ENCODE measurements around the gene VPS13C. TPM values are rescaled to one million over a fixed set of nuclear protein-coding genes. Genes with fewer than 3 reads are reported as not detected.

VPS13C gene
- total and polyA plus RNA-seq, 7 donors, result 7.1 to 34.1 (median 24.8) TPM

GRCh38 chr15:61907753-61908086 is 152.5 kb downstream of the VPS13C start:
- Histone ChIP-seq H3K27me3 (ENCODE audit: insufficient read depth in 3 of 3, low read length in 2 of 3) (no peaks in the 10 kb centered on the region), H3K36me3 (ENCODE audit: insufficient read depth in 1 of 2, low read depth in 1 of 2) (peaks cover 0 to 67% of the 10 kb centered on the region in 2 donors), H3K9me3 (no peaks in the 10 kb centered on the region), H3K4me3 (no peak overlapping the region), H3K27ac (no peak overlapping the region), H3K4me1 (no peaks in the 10 kb centered on the region)
- TF ChIP-seq, protein P1, sequence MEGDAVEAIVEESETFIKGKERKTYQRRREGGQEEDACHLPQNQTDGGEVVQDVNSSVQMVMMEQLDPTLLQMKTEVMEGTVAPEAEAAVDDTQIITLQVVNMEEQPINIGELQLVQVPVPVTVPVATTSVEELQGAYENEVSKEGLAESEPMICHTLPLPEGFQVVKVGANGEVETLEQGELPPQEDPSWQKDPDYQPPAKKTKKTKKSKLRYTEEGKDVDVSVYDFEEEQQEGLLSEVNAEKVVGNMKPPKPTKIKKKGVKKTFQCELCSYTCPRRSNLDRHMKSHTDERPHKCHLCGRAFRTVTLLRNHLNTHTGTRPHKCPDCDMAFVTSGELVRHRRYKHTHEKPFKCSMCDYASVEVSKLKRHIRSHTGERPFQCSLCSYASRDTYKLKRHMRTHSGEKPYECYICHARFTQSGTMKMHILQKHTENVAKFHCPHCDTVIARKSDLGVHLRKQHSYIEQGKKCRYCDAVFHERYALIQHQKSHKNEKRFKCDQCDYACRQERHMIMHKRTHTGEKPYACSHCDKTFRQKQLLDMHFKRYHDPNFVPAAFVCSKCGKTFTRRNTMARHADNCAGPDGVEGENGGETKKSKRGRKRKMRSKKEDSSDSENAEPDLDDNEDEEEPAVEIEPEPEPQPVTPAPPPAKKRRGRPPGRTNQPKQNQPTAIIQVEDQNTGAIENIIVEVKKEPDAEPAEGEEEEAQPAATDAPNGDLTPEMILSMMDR (IDR thresholded peaks at IDR 0.05), result no peak
- intact Hi-C loops (cut with DNase I), result no loop called here
- no peak for ATAC-seq
- WGBS, 3 donors, result 97 to 100% (median 97%) methylated on average over 1 of the region's 1 CpG
- DNase-seq, result no peak

- WGBS, 3 donors, result 72 to 82% (median 78%) methylated on average over 4 of the region's 4 CpGs
- no peak overlapping the region for H3K4me3 ChIP-seq
- DNase-seq (no peak), ATAC-seq (no peak)
- intact Hi-C loops (cut with DNase I), result no loop called here
- H3K36me3 ChIP-seq (ENCODE audit: insufficient read depth in 1 of 2, low read depth in 1 of 2), result peaks cover 0 to 65% of the 10 kb centered on the region in 2 donors
- TF ChIP-seq, protein P1 (IDR thresholded peaks at IDR 0.05), result no peak
- no peak overlapping the region for H3K27ac ChIP-seq
- no peaks in the 10 kb centered on the region for H3K9me3 ChIP-seq
- H3K27me3 ChIP-seq (ENCODE audit: insufficient read depth in 3 of 3, low read length in 2 of 3), result no peaks in the 10 kb centered on the region
- no peaks in the 10 kb centered on the region for H3K4me1 ChIP-seq
Observed at GRCh38 chr15:61906961-61907752, 153.1 kb downstream of the VPS13C start.

DNA sequence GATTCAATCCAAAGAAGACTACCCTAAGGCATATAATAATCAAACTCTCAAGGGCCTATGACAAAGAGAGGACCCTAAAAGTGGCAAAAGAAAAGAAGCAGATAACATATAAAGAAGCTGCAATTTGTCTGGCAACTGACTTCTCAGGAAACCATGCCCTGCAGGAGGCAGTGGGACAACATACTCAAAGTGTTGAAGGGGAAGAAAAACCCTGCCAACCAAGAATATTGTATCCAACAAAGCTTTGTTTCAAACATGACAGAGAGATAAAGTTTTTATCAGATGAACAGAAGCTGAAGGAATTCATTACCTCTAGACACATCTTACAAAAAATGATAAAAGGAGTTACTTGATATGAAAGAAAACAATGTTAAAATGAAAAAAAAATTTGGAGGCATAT is 167.1 kb downstream of the VPS13C start:
- intact Hi-C loops (cut with DNase I), result no loop called here
- TF ChIP-seq, protein P1 (IDR thresholded peaks at IDR 0.05), result no peak
- H3K36me3 ChIP-seq (ENCODE audit: insufficient read depth in 1 of 2, low read depth in 1 of 2), result peaks cover 0 to 43% of the 10 kb centered on the region in 2 donors
- H3K27me3 ChIP-seq (ENCODE audit: insufficient read depth in 3 of 3, low read length in 2 of 3), result no peaks in the 10 kb centered on the region
- H3K4me3 ChIP-seq, result no peak overlapping the region
- H3K9me3 ChIP-seq, result peaks cover 14% of the 10 kb centered on the region
- ATAC-seq, result no peak
- no peak overlapping the region for H3K27ac ChIP-seq
- H3K4me1 ChIP-seq, result no peaks in the 10 kb centered on the region
- no peak for DNase-seq

- DNase-seq (no peak), ATAC-seq (no peak)
- no peak overlapping the region for H3K27ac ChIP-seq
- no peaks in the 10 kb centered on the region for H3K4me1 ChIP-seq
- H3K27me3 ChIP-seq (ENCODE audit: insufficient read depth in 3 of 3, low read length in 2 of 3), result no peaks in the 10 kb centered on the region
- 62 to 74% (median 73%) methylated on average over 1 of the region's 1 CpG for WGBS, 3 donors
- peaks cover 14% of the 10 kb centered on the region for H3K9me3 ChIP-seq
- TF ChIP-seq, protein P1 (IDR thresholded peaks at IDR 0.05), result no peak
- H3K36me3 ChIP-seq (ENCODE audit: insufficient read depth in 1 of 2, low read depth in 1 of 2), result peaks cover 0 to 48% of the 10 kb centered on the region in 2 donors
- intact Hi-C loops (cut with DNase I), result no loop called here
- no peak overlapping the region for H3K4me3 ChIP-seq
Observed at GRCh38 chr15:61892140-61892539, 168.1 kb downstream of the VPS13C start.

DNA sequence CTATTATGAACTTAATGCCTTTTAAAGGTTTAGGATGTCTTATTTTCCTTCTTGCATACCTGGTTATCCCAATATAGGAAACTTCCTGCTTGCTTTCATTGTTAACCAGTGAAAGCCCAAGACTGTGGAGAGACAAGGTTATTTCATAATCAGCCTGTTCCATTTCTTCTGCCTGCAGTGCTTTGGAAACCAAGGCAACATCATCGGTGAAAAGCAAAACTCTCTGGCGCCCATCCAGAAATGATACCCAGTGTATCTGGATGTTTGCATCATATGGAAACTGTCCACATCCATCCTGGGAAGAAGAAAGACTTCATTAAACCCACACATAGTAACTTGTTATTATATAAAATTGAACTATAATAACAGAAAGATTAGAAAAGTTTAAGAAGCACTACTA is 170.1 kb downstream of the VPS13C start:
- ATAC-seq, result no peak
- no peaks in the 10 kb centered on the region for H3K27me3 ChIP-seq (ENCODE audit: insufficient read depth in 3 of 3, low read length in 2 of 3)
- TF ChIP-seq, protein P1 (IDR thresholded peaks at IDR 0.05), result no peak
- H3K36me3 ChIP-seq (ENCODE audit: insufficient read depth in 1 of 2, low read depth in 1 of 2), result peaks cover 0 to 48% of the 10 kb centered on the region in 2 donors
- H3K9me3 ChIP-seq, result peaks cover 14% of the 10 kb centered on the region
- H3K27ac ChIP-seq, result no peak overlapping the region
- no peak for DNase-seq
- intact Hi-C loops (cut with DNase I), result no loop called here
- no peaks in the 10 kb centered on the region for H3K4me1 ChIP-seq
- H3K4me3 ChIP-seq, result no peak overlapping the region
- WGBS, 3 donors, result 95 to 96% (median 95%) methylated on average over 2 of the region's 2 CpGs

Data from psoas muscle (tissue), 8 donors.